Endothelial cell of umbilical vein (primary cell): ENCODE data around the gene GOLGA8M.
"Not testable (repeated sequence)": the region's sequence is repeated elsewhere in the genome, so short reads cannot be mapped to it uniquely, and the experiment has no call there.

ENCODE experiments used
- CTCF ChIP-seq, 2 donors: IDR thresholded peaks; 1 replicate in 1 of 2; 2 replicates in 1 of 2; pipeline ENCODE4 v1.5.1; 2011; ENCODE audit warnings: low read length in 2 of 2, mild to moderate bottlenecking in 2 of 2, moderate library complexity in 2 of 2, control low read depth in 1 of 2, inconsistent platforms in 1 of 2, low read depth in 1 of 2; ENCODE audit not compliant: insufficient read depth in 1 of 2; ENCODE audit errors: extremely low read depth in 1 of 2
- EZH2 ChIP-seq: IDR thresholded peaks from 2 replicates; pipeline ENCODE4 v1.6.1; 2012; ENCODE audit warnings: borderline replicate concordance, low read depth, mild to moderate bottlenecking, moderate library complexity, low read length, inconsistent platforms; ENCODE audit not compliant: severe bottlenecking
- FOS ChIP-seq: IDR thresholded peaks from 2 replicates; pipeline ENCODE4 v1.6.1; 2011; ENCODE audit warnings: mild to moderate bottlenecking, low read length, moderate library complexity, borderline replicate concordance; ENCODE audit not compliant: insufficient read depth
- GATA2 ChIP-seq: IDR thresholded peaks from 2 replicates; pipeline ENCODE4 v1.7.0; 2011; ENCODE audit warnings: low read depth, mild to moderate bottlenecking, moderate library complexity, mixed read lengths, low read length; ENCODE audit not compliant: insufficient read length, insufficient read depth
- JUN ChIP-seq: IDR thresholded peaks from 2 replicates; pipeline ENCODE4 v1.6.1; 2011; ENCODE audit warnings: borderline replicate concordance, low read depth; ENCODE audit not compliant: insufficient read length, insufficient read depth
- POLR2A ChIP-seq: IDR thresholded peaks from 2 replicates; pipeline ENCODE4 v1.6.1; 2012; ENCODE audit warnings: low read depth, mild to moderate bottlenecking, control low read depth, low read length
- POLR2AphosphoS5 ChIP-seq: IDR thresholded peaks from 2 replicates; pipeline ENCODE4 v1.6.1; 2012; ENCODE audit warnings: low read depth, mild to moderate bottlenecking, control low read depth, low read length, moderate library complexity; ENCODE audit not compliant: insufficient read depth

GRCh38 chr15:28673533-28673932 lies 38.7 kb downstream of the GOLGA8M start:
- TF ChIP-seq CTCF (IDR thresholded peaks at IDR 0.05; ENCODE audit: extremely low read depth in 1 of 2, insufficient read depth in 1 of 2, low read depth in 1 of 2, low read length in 2 of 2); EZH2; POLR2A; JUN; POLR2AphosphoS5; FOS; GATA2: not testable (repeated sequence)
